Right hindlimb (tissue), 1 donor: ENCODE data around the gene CROCC2.
A peak's percentile ranks its signal among the peaks of the same experiment; 100 is the strongest.

ENCODE experiments used
- DNase-seq: peaks from one replicate; pipeline ENCODE4 v3.0.0-alpha.2; 2018

The CROCC2 gene

DNA sequence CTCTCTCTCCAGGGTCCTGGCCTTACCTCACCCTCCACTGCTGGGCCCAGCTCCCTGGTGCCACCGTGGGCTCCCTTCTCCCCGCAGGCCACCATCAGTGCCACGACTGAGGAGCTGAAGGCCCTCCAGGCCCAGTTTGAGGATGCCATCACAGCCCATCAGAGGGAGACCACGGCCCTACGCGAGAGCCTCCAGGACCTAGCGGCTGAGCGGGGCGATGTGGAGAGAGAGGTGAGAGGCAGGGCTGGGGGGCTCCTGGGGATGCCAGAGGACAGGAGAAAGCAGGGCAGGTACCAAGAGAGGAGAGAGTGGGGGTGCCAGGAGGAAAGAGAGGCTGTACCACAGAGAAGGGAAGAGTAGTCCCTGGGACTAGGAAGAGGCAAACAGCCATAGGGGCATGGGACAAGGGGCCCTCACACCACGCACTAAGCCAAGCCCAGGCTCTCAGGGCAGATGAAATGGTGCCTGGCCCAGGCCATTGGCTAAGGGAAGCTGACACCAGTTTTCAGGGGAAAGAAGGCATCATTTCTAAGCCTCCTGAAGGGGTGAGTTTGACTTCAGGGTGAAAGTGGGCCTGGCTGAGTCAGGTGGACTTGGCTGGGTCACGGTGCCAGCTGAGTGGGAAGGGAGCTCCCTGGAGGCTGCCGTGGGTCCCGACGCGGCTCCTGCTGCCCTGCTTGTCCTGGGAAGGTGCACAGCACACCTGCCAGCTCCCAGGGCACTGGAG, 53.2 kb downstream of the CROCC2 start:
- peak; percentile 9 for DNase-seq

DNA sequence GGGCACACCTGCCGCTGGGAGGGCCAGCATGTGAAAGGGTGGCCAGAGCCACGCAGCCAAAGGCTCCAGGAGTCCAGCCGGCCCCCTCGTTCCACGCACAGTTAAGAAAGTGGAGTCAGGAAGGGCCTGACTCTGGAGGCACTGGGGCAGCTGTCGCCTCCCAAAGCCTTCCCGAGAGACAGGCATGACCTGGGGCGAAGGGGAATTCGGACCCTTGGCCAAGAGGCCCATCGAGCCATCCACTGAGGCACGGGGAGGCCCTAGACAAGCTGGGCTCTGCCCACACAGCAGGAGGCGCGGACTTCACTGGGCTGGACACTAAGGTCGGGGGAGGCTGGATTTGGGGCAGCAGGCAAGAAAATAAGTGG, 53.8 kb downstream of the CROCC2 start:
- DNase-seq: peak; percentile 13

DNA sequence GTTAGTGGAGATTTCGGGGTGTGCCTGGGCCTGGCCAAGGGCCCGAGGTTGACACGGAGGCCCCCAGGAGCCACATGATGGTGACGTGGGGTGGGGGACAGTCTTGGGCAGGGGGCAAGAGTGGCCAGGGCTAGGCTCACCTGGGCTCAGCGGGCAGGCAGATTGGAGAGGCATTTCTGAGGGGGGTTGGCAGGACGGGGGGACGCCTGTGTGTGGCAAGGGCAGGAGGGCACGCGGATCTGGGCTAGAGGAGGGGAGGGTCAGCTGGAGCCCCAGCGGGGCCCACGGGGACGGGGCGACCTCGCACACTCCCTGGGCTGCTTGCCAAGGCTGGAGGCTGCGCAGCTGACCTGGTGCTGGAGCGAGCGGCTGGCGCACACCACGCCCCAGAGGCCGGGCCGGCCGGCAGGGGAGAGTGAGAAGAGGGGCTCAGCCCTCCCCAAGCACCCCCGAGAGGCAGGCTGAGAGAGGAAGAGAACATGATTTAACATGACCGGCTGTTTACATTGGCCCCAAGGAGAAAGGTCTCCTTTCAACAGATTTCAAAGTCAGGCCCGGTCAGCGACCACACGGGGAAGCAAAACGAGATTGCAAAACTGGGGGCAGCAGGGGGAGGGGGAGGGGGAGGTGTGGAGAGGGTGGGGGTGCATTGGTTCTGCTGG, 54.3 kb downstream of the CROCC2 start:
- DNase-seq: peak; percentile 74

DNA sequence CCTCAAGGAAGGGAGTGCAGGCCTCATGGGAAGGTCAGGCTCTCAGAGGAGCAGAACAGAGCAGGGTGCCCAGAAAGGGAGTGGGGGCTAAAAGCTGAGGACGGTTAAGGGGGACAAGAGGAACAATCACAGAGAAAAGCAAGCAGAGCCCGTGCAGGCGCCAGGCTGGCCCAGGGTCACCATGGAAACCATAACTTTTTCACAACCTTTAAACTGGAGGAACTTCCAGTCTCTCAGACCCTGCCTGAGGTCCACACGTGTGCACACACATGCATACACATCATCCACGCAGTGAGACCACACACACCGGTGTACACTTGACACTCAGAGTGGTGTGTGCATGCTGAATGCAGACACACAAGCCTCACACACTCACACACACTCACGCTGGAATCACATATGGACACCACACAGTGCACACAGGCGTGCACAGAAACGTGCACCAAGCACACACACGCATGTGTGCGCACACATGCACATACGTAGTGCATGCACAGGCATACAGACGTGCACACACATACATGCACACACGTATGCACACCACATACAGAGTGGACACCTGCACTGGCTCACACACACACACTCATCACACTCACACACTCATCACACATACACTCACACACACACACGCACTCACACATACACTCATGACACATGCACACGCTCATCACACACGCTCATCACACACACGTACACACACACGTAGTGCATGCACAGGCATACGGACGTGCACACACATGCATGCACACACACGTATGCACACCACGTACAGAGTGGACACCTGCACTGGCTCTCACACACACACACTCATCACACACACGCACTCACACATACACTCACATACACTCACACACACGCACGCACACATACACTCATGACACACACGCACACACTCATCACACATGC, 55.1 kb downstream of the CROCC2 start:
- DNase-seq: peak; percentile 56

DNA sequence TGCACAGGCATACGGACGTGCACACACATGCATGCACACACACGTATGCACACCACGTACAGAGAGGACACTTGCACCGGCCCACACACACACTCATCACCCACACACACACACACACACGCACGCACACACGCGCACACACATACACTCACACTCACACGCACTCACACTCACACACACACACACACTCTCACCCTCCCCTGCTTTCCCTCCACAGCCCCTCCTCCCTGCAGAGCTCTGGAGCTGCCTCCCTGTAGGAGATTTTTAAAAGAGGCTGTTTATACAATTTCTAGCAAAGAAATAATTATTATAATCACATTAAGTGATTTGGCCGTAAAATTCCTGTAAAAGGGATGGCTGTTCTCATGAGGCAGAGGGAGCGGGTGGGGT, 55.8 kb downstream of the CROCC2 start:
- DNase-seq: no peak

DNA sequence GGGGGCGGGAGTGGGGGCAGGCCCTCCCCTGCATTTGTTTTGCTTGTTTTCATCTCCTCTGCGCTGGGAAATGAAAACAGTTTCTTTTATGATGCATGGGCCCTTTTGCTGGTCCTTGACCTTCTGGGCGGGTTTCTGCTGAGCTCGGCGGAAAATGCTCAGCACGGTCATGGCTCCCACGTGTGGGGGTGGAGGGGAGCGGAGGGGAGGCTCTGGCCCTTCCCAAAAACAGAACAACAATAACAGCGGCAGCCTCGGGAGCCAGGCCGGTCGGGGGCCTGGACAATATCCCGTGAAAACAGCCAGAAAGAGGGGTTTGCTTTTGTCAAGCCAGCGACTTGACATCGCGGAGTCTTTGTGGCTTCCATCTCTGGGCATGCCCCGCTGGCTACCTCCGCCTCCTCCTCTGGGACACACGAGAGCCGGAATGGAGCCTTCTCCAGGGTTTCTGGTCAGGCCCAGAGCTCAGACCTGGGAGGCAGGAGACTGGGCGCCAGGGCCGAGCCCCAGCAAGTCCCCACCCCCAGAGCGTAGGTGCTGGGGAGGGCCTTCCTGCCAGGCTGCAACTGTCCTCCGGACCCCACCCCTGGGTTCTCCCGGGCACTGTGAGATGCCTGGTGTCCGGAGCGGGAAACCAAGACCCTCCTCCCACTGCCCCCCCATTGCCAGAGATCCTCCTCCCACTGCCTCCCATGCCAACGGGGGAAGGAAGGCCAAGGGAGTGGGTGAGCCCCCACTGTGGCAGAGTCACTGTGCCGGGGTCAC, 56.3 kb downstream of the CROCC2 start:
- DNase-seq: peak; percentile 83

DNA sequence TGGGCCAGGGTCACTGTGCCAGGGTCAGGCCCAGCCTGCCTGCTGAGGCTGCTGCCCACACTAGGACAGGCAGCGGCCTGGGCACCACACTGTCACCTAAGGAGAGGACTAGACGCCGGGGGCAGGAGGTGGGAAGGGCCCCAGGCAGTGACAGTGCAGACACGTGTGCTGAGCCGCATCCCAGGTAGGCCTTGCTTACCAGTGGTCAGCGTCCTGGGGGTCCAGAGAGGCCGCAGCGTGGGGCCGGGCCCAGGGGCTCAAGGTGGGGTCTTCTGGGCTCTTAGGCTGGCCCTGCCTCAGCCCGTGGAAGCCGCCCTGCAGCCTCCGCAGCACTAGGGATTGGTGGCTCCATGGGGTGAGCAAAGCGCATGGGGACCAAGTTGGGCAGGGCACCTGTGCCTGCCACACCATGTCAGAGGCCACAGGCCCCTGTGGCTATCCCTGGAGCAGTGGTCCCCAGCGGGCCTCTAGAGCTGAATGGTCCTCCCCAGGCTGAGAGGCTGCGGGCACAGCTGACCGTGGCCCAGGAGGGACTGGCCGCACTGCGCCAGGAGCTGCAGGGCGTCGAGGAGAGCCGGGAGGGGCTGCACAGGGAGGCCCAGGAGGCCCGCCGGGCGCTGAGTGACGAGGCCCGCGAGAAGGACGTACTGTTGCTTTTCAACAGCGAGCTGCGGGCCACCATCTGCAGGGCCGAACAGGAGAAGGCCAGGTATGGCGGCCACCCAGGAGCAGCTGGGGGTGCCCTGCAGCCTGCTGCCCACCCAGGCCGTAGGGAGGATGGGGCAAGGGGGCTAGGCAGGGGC, 57.1 kb downstream of the CROCC2 start:
- DNase-seq: peak; percentile 20

DNA sequence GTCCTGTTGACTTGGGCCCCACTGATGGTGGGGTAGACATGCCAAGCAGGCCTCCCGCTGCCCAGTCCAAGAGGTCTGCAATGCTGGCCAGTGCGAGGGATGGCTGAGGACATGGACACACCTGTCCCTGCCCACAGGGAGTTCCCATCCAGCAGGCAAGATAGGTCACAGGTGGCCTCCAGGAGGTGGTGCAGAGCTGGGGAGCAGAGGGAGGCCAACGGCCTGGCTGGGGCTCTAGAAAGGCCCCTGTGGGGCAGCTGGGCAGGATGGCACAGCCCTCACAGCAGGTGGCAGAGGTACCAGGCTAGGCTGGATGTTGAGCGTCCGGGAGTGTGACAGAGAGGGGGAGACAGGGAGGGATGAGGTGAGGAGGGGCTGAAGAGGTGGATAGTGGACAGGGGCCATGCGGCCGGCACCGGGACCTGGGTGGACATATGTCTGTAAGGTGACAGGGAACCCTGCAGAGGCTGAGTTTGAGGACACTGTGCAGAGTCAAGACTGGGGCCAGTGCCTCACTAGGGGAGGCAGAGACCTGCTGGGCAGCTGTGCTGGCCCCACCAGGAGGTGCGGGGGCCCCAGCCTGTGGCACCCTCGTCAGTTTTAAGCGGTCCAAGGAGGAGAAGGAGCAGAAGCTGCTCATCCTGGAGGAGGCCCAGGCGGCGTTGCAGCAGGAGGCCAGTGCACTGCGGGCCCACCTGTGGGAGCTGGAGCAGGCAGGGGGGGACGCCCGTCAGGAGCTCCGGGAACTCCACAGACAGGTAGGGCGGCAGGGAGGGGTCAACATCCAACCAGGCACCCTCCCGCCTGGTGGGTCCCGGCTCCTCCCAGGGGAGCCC, 58.0 kb downstream of the CROCC2 start:
- DNase-seq: peak; percentile 19

DNA sequence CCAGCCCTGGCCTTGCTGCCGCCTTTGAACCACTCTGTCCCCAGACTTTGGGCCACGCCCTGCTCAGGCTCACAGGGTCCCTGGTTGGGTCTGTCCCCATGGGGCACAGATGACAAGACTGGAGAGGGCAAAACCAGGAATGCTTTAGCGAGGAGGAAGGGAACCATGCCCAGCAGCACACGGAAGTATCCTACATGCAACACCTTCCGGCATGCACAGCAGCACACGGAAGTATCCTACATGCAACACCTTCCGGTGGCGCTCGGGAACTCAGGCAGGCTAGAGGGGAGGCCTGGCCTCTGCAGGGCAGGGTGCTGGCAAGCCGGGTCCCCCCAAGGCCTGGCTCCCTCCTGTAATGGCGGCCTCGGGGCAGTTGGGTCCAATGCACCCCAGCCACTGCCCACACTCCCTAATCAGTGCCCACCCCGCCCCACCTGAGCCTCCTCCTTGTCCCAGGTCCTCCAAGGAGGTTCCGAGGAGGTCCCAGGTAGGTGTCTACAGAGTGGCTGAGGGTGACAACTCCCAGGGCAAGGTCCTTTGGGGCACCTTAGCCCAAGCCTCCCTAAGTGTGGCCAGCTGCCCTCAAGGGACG, 58.7 kb downstream of the CROCC2 start:
- DNase-seq: no peak

DNA sequence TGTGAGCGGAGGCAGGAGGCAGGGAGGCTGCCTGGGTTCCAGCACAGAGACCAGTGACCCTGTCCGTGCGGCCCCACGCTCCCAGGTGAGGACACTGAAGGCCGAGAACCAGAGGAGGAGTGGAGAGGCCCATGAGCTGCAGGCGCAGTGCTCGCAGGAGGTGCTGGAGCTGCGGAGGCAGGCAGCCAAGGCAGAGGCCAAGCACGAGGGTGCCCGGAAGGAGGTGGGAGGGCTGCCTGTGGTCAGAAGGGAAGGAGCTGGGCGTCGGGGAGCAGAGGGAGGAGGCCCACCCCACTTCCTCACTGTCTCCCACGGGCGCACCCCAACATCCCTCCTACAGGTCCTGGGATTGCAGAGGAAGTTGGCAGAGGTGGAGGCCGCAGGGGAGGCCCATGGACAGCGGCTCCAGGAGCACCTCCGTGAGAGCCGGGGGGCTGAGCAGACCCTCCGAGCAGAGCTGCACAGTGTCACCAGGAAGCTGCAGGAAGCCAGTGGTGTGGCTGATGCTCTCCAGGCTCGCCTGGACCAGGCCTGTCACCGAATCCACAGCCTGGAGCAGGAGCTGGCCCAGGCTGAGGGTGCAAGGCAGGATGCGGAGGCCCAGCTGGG, 59.3 kb downstream of the CROCC2 start:
- DNase-seq: peak; percentile 18

DNA sequence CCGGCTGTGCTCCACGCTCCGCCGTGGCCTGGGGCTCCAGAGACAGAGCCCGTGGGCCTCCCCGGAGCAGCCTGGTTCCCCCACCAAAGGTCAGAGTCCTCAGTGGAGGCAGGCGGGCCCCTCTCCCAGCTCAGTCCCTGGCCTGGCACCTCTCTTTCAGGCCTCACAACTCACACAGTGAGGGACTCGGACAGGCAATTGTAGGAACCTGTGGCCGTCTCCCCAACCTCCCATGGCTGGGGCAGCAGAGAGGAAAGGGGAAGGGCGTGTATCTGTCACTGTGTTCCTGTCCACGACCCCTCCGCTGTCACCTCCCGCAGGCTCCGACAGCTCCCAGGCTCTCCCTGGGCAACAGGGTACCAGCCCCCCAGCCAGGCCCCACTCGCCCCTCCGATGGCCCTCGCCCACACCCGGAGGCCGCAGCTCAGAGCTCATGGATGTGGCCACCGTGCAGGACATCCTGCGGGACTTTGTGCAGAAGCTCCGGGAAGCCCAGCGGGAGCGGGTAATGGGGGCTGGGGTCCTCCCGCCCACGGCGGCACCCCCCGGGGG, 59.8 kb downstream of the CROCC2 start:
- DNase-seq: peak; percentile 12

DNA sequence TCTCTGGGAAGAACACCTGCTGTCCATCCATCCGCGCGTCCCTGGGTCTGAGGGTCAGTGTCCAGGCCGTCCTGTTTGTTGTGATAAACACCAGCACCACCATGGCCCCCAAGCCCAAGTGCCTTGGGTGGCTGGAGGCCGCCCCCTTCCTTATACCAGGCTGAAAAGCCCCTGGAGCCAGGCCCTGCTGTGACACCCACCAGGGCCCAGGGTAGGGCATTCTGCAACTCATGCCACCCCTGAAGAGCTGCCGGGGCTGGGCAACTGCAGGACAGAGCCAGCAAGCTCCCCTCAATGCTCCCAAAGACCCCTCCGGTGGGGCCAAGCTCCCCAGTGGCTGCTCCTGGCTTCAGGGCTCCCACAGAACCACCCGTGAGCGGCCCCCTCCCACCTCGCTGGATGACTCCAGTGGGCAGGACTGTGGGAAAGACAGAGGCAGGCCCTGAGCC, 60.3 kb downstream of the CROCC2 start:
- peak; percentile 10 for DNase-seq

DNA sequence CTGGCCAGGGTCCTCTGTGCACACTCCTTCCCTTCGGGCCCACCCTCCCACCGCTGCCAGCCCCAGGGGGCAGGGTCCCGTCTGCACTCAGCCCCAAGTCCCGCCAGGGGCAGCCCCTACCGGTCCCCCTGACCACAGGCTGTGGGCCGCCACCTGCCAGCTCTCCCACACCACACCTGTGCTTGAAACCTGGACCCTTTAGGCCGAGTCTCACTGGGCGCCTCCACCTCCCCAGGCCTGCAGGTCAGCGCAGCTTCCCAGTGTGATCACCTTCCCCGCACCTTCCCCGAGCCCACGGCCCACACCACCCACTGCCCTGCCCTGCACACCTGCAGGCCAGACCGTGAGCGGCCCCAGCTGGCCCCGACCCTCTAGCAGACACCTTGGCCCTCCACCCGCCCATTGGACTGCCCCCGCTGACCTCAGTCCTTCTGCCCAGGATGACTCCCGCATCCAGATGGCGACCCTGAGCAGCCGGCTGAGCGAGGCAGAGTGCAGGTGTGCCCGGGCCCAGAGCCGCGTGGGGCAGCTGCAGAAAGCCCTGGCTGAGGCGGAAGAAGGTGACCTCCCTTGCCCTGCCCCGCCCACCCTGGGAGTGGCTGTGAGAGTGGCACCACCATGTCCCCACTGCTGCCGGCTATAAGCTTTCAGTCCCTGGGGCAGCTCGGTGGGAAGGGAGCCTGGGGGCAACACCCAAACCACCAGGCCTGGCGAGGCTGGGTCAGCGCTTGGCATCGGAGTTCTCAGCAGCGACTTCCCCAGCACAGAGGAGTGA, 61.0 kb downstream of the CROCC2 start:
- peak; percentile 10 for DNase-seq

DNA sequence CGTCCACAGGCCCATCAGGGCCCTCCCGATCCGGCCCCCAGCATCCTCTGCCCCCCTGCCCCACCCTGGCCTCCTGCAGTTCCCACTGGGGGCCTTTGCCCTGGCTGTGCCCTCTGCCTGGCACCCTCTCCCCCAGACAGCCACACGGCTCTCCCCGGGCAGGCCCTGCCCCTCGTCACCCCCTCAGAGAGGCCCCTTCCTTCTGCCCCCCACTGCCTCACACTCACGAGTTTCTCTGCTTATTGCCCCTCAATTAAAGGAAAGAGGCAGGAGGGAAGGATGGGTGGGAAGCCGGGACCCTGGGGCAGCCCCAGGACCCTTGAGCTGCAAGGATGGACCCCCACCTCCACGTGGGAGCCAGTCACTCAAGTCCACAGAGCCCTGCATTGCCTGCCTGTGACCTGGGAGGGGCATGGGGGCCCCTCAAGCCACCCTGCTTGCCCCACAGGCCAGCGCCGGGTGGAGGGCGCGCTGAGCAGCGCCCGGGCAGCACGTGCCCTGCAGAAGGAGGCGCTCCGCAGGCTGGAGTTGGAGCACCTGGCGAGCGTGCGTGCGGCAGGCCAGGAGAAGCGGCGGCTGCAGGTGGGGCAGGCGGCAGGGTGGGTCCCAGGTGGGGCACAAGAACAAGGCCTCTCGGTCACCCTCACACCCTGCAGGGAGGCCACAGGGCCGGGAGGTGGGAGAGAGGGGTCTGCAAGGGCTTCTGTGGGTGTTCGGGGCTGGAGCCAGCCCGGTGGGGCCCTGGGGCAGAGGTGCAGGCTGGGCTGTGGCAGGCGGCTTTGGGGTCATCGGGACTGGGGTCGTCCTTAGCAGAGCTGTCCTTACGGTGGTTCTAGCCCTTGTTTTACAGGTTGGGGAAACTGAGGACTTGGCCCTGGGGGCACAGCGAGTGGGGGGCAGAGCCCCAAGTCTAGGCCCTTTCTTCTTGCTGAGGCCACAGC, 61.8 kb downstream of the CROCC2 start:
- no peak for DNase-seq

DNA sequence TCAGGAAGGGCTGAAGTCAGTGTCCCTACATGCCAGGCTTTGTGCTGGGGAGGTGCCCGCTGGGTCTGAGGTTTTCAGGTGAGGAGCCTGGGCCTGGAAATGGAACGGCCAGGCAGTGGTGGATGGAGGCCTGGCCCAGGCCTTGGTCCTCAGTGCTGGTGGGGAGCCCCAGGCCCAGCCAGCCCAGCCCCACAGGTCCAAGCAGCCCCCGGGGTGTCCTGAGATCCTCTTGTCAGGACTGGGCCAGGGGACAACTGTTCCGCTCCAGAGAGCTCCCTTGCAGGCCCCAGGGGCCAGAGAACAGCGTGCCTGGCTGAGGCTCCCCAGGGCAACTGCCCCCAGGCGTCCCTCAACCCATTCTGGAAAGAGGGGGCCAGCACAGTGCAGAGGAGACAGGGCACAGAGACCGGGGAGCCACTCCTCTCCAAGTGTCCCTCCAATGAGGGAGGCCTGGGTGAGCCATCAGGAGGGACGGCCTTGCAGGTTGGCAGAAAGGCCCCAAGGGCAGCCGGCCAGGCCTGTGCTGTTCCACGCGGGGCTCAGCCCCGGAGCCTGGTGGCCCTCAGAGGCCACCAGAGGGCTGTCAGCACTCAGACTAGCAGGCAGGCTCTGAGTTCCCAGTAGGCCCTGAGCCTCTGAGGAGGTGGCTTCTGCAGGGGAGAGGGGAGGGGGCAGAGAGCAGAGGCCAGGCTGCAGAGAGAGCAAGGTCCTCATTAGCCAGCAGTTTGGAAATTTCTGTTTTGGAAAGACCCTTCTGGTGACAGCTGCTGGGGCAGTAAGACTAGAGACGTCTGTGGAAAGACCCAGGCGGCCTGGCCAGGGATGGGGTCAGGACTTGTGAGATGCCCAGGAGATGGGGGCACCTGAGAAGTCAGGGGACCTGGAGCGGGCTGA, 62.8 kb downstream of the CROCC2 start:
- no peak for DNase-seq

DNA sequence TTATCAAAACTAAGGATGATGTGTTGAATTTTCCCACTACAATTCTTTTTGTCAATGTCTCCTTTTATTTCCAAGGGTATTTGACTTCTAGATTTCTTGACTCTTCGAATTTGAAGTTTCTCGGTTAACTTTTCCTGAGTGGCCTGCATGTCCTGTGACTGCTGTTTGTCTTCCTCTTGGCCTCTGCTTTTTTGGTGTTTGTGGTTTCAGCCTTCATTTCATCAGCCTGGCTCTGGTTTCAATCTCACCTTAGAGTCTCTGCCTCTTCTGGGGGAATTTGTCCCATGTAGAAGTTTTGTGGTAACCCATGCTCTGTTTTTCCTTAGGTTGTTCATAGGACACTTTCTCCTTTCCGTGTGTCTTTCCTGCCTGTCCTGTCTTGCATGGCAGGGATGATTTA, 64.0 kb downstream of the CROCC2 start:
- no peak for DNase-seq

DNA sequence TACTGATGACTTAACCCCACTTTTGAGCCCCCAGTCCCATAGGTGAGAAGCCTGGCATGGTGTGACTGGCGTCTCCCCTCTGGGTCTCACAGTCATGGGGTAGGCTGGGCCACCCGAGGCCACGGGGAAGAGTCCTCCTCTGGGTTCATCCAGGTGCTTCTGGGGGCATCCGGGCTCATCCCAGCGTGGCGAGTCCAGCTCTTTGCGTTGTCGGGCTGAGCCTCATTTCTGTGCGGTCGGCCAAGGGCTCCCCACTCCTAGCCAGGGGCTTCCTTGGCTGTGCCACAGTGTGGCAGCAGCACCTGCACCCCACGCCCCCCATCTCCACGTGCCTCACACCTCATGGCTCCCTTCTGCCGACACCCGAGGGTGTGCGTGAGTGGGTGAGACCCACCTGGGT, 64.7 kb downstream of the CROCC2 start:
- no peak for DNase-seq
